ENCODE results near the gene HAX1.

DNA sequence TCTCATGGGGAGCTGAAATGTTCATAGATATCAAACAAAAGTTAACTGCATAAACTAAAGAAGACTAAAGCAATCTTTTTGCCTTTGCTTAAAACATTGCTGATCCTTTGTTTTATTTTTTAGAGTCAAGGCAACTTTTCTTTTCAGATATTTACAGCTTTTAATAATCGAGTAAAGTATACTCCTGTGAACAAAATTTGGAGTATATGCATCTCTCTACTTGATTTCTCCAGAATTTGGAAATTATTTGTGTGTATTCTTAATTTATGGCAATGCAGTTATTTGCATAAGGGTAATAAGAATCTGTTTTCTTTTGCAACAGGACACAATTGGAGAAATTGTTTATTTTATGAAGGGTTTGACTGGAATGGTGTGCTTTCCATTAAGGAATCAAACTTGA lies 44.3 kb downstream of the HAX1 start:
- TF ChIP-seq, protein P1, sequence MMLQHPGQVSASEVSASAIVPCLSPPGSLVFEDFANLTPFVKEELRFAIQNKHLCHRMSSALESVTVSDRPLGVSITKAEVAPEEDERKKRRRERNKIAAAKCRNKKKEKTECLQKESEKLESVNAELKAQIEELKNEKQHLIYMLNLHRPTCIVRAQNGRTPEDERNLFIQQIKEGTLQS (IDR thresholded peaks at IDR 0.05) = no peak
- TF ChIP-seq, protein P2, sequence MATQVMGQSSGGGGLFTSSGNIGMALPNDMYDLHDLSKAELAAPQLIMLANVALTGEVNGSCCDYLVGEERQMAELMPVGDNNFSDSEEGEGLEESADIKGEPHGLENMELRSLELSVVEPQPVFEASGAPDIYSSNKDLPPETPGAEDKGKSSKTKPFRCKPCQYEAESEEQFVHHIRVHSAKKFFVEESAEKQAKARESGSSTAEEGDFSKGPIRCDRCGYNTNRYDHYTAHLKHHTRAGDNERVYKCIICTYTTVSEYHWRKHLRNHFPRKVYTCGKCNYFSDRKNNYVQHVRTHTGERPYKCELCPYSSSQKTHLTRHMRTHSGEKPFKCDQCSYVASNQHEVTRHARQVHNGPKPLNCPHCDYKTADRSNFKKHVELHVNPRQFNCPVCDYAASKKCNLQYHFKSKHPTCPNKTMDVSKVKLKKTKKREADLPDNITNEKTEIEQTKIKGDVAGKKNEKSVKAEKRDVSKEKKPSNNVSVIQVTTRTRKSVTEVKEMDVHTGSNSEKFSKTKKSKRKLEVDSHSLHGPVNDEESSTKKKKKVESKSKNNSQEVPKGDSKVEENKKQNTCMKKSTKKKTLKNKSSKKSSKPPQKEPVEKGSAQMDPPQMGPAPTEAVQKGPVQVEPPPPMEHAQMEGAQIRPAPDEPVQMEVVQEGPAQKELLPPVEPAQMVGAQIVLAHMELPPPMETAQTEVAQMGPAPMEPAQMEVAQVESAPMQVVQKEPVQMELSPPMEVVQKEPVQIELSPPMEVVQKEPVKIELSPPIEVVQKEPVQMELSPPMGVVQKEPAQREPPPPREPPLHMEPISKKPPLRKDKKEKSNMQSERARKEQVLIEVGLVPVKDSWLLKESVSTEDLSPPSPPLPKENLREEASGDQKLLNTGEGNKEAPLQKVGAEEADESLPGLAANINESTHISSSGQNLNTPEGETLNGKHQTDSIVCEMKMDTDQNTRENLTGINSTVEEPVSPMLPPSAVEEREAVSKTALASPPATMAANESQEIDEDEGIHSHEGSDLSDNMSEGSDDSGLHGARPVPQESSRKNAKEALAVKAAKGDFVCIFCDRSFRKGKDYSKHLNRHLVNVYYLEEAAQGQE (IDR thresholded peaks at IDR 0.05) = no peak
- TF ChIP-seq, protein P3, sequence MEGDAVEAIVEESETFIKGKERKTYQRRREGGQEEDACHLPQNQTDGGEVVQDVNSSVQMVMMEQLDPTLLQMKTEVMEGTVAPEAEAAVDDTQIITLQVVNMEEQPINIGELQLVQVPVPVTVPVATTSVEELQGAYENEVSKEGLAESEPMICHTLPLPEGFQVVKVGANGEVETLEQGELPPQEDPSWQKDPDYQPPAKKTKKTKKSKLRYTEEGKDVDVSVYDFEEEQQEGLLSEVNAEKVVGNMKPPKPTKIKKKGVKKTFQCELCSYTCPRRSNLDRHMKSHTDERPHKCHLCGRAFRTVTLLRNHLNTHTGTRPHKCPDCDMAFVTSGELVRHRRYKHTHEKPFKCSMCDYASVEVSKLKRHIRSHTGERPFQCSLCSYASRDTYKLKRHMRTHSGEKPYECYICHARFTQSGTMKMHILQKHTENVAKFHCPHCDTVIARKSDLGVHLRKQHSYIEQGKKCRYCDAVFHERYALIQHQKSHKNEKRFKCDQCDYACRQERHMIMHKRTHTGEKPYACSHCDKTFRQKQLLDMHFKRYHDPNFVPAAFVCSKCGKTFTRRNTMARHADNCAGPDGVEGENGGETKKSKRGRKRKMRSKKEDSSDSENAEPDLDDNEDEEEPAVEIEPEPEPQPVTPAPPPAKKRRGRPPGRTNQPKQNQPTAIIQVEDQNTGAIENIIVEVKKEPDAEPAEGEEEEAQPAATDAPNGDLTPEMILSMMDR (IDR thresholded peaks at IDR 0.05; ENCODE audit: low read depth, low read length, missing input control) = no peak
- TF ChIP-seq TAF1 (conservative IDR thresholded peaks at IDR 0.05) = no peak
- TF ChIP-seq FOXA1 (IDR thresholded peaks at IDR 0.05) = no peak
- no peak for TF ChIP-seq SP1 (IDR thresholded peaks at IDR 0.05)
- no peak for TF ChIP-seq RAD21 (IDR thresholded peaks at IDR 0.05)
- TF ChIP-seq, protein P4, sequence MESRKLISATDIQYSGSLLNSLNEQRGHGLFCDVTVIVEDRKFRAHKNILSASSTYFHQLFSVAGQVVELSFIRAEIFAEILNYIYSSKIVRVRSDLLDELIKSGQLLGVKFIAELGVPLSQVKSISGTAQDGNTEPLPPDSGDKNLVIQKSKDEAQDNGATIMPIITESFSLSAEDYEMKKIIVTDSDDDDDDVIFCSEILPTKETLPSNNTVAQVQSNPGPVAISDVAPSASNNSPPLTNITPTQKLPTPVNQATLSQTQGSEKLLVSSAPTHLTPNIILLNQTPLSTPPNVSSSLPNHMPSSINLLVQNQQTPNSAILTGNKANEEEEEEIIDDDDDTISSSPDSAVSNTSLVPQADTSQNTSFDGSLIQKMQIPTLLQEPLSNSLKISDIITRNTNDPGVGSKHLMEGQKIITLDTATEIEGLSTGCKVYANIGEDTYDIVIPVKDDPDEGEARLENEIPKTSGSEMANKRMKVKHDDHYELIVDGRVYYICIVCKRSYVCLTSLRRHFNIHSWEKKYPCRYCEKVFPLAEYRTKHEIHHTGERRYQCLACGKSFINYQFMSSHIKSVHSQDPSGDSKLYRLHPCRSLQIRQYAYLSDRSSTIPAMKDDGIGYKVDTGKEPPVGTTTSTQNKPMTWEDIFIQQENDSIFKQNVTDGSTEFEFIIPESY (IDR thresholded peaks at IDR 0.05) = no peak
- TF ChIP-seq HNF4G (IDR thresholded peaks at IDR 0.05) = no peak
- TF ChIP-seq, protein P5, sequence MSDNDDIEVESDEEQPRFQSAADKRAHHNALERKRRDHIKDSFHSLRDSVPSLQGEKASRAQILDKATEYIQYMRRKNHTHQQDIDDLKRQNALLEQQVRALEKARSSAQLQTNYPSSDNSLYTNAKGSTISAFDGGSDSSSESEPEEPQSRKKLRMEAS (IDR thresholded peaks at IDR 0.05) = no peak
- no peak for TF ChIP-seq JUND (IDR thresholded peaks at IDR 0.05)
- TF ChIP-seq GABPA (IDR thresholded peaks at IDR 0.05 in 1 of 2, conservative IDR thresholded peaks at IDR 0.05 in 1 of 2) = no peak
- TF ChIP-seq YY1 (IDR thresholded peaks at IDR 0.05) = no peak
- no peak for TF ChIP-seq EGR1 (IDR thresholded peaks at IDR 0.05; ENCODE audit: low read depth in 2 of 2)

Data from liver (tissue), 3 donors.